Activated T-cell treated with anti-CD3 and anti-CD28 coated beads, Interleukin-2, amount 50 U/mL, for 72 hours (primary cell): ENCODE measurements around the gene GPR21. TPM values are rescaled to one million over a fixed set of nuclear protein-coding genes. Genes with fewer than 3 reads are reported as not detected.

Experiments used
- ATAC-seq, 2 donors: fragments of 150-1000 bp; cut with Tn5 transposase; replicated peaks in 1 of 2; 2 replicates each; pipeline ENCODE4 v1.10.0; 2021; ENCODE audit warnings: moderate library complexity in 2 of 2, mild to moderate bottlenecking in 1 of 2
- DNase-seq, 2 donors: peaks; one replicate each; pipeline ENCODE4 v3.0.0; 2021 to 2022; ENCODE audit warnings: mixed read lengths in 1 of 2
- H3K27ac Mint-ChIP-seq: one replicate; pipeline ENCODE4 v1.8.0; 2022; ENCODE audit warnings: mild to moderate bottlenecking, moderate library complexity, mixed read lengths
- H3K27me3 Mint-ChIP-seq: one replicate; pipeline ENCODE4 v1.8.0; 2022; ENCODE audit warnings: low read depth, mixed read lengths
- H3K36me3 Mint-ChIP-seq, 2 donors: one replicate each; pipeline ENCODE4 v1.8.0; 2022; ENCODE audit warnings: mixed read lengths in 2 of 2, mild to moderate bottlenecking in 1 of 2; ENCODE audit not compliant: insufficient read depth in 2 of 2
- H3K4me1 Mint-ChIP-seq: one replicate; pipeline ENCODE4 v1.8.0; 2022; ENCODE audit warnings: low read depth, mixed read lengths
- H3K4me3 Mint-ChIP-seq, 2 donors: one replicate each; pipeline ENCODE4 v1.8.0; 2022; ENCODE audit warnings: mild to moderate bottlenecking in 2 of 2, mixed read lengths in 2 of 2, moderate library complexity in 2 of 2
- H3K9me3 Mint-ChIP-seq, 2 donors: one replicate each; pipeline ENCODE4 v1.8.0; 2022; ENCODE audit warnings: mixed read lengths in 2 of 2
- total RNA-seq, 2 donors: library from RNA; stranded (reverse); gene quantifications; one replicate each; pipeline ENCODE4 v1.2.3, GENCODE V29; 2022

The GPR21 gene
- total RNA-seq, 2 donors from 2014 or later, result 1.3 to 1.6 TPM

DNA sequence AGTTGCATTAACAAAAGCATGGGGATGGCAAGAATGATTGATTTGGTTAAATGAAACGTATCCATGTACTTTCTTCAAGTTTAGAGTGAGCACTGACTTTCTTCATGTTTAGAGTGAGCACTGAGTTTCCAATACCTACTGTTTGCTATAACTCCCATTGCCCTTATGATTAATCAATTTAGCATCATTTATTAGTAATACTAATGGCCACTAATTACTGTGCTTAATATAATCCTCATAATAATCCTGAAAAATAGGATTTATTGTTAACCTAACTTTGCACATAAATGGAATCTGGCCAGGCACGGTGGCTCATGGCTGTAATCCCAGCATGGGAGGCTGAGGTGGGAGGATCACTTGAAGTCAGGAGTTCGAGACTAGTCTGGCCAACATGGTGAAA is 22.1 kb upstream of the GPR21 start:
- Mint-ChIP-seq H3K36me3 (peaks cover 9 to 37% of the 10 kb centered on the region in 2 donors), H3K4me3 (no peak overlapping the region), H3K27ac (no peak overlapping the region), H3K27me3 (no peaks in the 10 kb centered on the region), H3K9me3 (peaks cover 1 to 2% of the 10 kb centered on the region in 2 donors), H3K4me1 (no peaks in the 10 kb centered on the region)
- no peak for DNase-seq
- no peak for ATAC-seq

DNA sequence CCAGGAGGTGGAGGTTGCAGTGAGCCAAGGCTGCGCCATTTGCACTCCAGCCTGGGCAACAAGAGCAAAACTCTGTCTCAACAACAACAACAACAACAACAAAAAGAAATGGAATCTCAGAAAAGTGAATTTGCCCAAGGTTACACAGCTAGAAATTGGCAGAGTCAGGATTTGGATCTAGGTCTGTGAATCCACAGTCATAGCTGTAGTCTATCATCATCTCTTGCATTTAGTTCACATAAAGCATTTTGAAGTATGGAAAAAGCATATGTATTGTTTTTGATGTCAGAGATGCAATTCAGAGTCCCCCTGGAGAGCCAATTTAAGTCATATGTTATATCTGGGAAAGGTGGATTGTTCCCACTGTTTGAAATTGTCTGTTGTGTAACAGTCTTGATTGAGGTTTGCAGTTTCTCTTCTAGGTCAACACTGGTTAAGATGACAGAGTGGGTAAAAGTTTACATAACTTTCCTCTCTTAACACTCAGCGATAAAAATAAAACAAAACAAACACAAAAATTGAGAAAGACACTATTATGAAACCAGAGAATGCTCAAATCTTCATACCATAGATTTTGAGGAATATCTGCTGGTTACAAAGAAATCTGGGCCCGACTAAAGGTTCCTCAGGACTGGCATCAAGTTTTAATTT is 21.5 kb upstream of the GPR21 start:
- Mint-ChIP-seq H3K27ac (no peak overlapping the region), H3K4me3 (no peak overlapping the region), H3K27me3 (no peaks in the 10 kb centered on the region), H3K4me1 (no peaks in the 10 kb centered on the region), H3K36me3 (peaks cover 9 to 38% of the 10 kb centered on the region in 2 donors), H3K9me3 (peaks cover 1 to 2% of the 10 kb centered on the region in 2 donors)
- DNase-seq (no peak), ATAC-seq (no peak)

DNA sequence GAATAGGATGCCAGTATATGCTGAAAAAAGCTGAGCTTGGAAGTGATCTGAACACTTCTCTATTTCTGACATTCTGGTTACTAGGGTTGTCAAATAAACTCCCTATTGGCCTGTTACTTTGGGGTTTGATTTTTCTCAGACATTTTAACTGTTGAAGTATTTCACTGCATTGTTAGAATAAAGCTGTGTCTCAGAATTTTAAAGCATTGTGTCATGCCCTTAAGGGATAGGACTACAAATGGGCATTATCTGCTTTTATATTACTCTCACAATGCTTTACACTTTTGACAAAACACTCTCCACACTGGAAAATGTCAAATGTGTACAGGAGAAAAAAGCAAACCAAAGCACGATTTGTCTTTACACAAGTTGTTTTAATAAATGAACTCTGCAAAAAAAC is 16.8 kb upstream of the GPR21 start:
- H3K4me1 Mint-ChIP-seq, result no peaks in the 10 kb centered on the region
- H3K4me3 Mint-ChIP-seq, result no peak overlapping the region
- no peaks in the 10 kb centered on the region for H3K27me3 Mint-ChIP-seq
- no peak overlapping the region for H3K27ac Mint-ChIP-seq
- peaks cover 1 to 2% of the 10 kb centered on the region in 2 donors for H3K9me3 Mint-ChIP-seq
- DNase-seq (no peak), ATAC-seq (no peak)
- peaks cover 6 to 35% of the 10 kb centered on the region in 2 donors for H3K36me3 Mint-ChIP-seq

DNA sequence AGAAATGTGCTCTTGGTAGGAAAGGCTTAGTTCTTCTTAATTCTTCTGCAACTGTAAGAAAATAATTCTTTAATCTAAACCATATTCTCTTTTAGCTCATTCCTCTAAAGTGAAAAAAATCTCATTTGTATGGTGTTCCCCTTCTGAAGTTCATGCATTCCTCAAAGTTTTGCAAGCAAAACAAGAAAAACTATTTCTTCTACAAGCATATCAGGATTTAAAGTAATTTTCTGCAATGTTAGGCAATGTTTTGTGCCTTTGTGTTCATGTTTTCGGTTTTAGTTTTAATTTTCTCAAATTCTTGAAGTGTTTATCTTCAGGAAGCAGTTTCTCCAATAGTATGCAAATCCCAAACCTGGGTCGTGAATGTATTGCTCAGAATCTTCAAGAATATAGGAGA is 12.7 kb upstream of the GPR21 start:
- H3K4me3 Mint-ChIP-seq, result no peak overlapping the region
- ATAC-seq (no peak), DNase-seq (no peak)
- no peaks in the 10 kb centered on the region for H3K4me1 Mint-ChIP-seq
- H3K27me3 Mint-ChIP-seq, result no peaks in the 10 kb centered on the region
- H3K9me3 Mint-ChIP-seq, result no peaks in the 10 kb centered on the region
- peaks cover 0 to 6% of the 10 kb centered on the region in 2 donors for H3K36me3 Mint-ChIP-seq
- no peak overlapping the region for H3K27ac Mint-ChIP-seq

DNA sequence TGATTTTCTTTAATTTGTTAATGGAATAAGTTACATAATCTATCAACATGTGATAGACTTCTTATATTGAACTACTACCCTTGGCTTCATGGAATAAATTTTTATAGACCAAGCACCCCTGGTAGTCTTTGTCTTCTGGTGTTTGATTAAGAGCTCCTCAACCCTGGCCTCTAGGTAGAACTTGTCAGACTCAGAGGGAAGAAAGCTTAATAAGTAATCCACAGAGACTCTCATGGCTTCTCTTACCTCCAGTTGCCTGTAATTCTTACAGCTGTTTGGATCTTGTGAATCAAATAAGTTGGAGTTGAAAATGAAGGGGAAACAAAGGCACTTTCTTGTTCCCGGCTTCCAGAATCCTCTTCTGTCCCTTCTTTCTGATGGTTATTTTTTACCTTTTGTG is 7.0 kb upstream of the GPR21 start:
- DNase-seq (no peak), ATAC-seq (no peak)
- Mint-ChIP-seq H3K9me3 (no peaks in the 10 kb centered on the region), H3K27me3 (no peaks in the 10 kb centered on the region), H3K4me3 (no peak overlapping the region), H3K36me3 (peaks cover 0 to 4% of the 10 kb centered on the region in 2 donors), H3K27ac (peak overlapping the region; percentile 18), H3K4me1 (no peaks in the 10 kb centered on the region)

DNA sequence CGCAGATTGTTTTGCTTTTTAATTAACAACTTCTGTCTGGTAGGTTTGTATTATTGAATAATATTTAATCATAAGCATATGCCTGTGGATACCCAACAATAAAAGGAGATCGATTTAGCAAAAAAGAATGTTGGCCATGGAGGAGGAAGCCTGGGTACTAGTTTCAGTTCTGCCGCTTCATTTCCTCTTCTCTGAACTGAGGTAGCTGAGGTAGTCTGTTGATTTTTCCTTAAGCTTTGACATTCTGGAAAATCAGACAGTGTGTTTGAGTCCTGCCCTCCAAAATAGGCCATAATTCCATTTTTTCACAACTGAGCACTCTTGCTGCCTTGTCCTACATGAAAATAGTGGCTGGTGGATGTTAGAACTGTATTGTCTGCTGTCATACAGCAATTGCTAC is 6.0 kb upstream of the GPR21 start:
- peaks cover 0 to 4% of the 10 kb centered on the region in 2 donors for H3K36me3 Mint-ChIP-seq
- no peaks in the 10 kb centered on the region for H3K9me3 Mint-ChIP-seq
- no peak overlapping the region for H3K4me3 Mint-ChIP-seq
- no peaks in the 10 kb centered on the region for H3K4me1 Mint-ChIP-seq
- no peak for DNase-seq
- ATAC-seq, result no peak
- no peaks in the 10 kb centered on the region for H3K27me3 Mint-ChIP-seq
- no peak overlapping the region for H3K27ac Mint-ChIP-seq

DNA sequence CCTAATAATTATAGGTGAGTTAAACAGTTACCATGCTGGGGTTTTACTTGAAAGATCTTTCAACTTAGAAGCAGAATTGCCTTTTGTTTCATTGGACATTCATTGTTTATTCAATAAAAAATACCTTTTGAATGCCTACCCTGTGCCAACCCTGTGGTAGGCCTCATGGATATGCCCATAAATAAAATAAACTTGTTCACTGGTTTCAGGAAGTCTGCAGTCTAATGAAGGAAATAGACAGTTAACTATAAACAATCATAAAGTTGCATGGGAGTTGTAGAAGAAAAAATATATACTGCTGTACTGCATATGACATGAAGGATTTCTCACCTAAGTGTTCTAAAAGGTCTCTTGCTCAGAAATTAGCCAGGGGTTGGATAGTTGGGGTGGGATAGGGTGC is 5.3 kb upstream of the GPR21 start:
- ATAC-seq (no peak), DNase-seq (no peak)
- H3K4me3 Mint-ChIP-seq, result no peak overlapping the region
- H3K36me3 Mint-ChIP-seq, result peaks cover 0 to 4% of the 10 kb centered on the region in 2 donors
- H3K27ac Mint-ChIP-seq, result no peak overlapping the region
- no peaks in the 10 kb centered on the region for H3K9me3 Mint-ChIP-seq
- no peaks in the 10 kb centered on the region for H3K4me1 Mint-ChIP-seq
- H3K27me3 Mint-ChIP-seq, result no peaks in the 10 kb centered on the region

DNA sequence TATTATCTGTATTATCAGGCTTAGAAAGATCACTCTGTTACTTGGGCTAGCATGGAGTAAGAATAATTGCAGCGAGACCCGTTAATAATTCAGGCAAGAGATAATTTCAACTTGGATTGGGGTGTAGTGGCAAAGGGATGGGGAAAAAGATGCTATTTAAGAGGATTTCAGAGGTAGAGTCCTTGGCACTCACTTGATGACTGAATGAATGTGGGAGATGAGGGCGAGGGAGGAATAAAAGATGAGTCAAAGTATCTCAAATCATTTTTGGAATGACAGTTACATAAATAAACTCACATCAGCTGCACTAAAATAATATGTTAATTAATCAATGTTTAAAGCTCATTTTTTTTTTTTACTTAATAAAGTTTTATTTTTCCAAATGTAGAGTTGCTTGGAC is 4.5 kb upstream of the GPR21 start:
- H3K9me3 Mint-ChIP-seq, result no peaks in the 10 kb centered on the region

DNA sequence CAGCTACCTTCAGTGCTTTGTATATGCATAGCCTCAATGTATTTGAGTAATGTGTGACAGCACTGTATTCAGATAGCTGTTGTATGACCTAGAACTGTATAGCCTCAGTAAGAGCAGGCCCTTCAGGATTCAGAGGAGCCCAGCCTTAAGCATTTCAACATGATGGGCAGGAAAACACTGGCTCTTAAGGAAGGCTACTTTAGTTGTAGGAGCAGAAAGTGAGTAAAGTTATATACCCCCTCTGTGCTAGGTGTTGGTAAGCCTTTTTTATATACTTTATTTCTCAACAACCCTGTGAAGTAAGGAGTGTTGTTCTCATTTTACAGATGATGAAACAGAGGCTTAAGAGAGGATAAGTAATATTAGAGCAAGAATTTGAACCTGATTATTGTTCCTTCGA is 1.5 kb upstream of the GPR21 start:
- DNase-seq (no peak), ATAC-seq (no peak)
- Mint-ChIP-seq H3K27me3 (no peaks in the 10 kb centered on the region), H3K36me3 (peaks cover 0 to 4% of the 10 kb centered on the region in 2 donors), H3K9me3 (no peaks in the 10 kb centered on the region), H3K4me1 (peaks cover 4% of the 10 kb centered on the region), H3K27ac (no peak overlapping the region), H3K4me3 (no peak overlapping the region)

More for the DNA sequence above, 4.5 kb upstream of the GPR21 start:
- Mint-ChIP-seq H3K27ac (no peak overlapping the region), H3K27me3 (no peaks in the 10 kb centered on the region), H3K4me3 (no peak overlapping the region), H3K4me1 (no peaks in the 10 kb centered on the region), H3K36me3 (peaks cover 0 to 4% of the 10 kb centered on the region in 2 donors)
- ATAC-seq, result no peak
- no peak for DNase-seq

DNA sequence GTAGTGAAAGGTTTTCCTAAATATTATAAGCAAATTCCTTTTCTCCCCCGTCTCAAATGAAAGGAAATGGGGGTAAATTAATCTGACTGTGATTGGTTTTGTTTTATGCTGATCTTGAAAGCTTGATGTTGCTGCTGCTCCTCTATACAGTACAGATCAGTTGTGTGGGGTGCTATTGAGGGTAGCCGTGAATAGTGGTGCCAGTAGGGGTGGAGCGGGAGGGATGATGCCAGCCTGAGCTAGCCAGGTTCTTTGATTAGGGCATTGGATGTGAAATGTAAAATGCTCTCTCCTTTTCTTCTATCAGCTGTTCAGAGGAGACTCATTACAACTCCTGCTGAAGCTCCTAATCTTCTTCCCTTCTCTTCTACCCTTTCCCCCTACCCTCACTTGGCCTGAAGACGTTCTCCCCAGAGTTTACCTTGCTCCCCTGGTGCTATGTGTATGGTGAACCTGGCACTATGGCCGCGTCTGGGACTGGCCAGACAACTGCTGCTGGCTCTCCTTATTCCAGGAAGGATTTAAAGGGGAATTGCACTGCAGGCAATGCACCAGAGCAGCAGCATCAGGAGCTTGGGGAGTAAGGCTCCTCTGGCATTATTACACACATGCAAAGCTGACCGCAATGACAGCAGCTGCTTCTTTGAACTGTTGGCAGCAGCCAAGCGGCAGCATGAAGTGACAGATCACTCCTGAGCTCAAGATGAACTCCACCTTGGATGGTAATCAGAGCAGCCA is 566 bp downstream of the GPR21 start:
- no peak for ATAC-seq
- Mint-ChIP-seq H3K9me3 (no peaks in the 10 kb centered on the region), H3K27ac (no peak overlapping the region), H3K36me3 (no peaks in the 10 kb centered on the region), H3K4me1 (peaks cover 9% of the 10 kb centered on the region), H3K4me3 (no peak overlapping the region), H3K27me3 (no peaks in the 10 kb centered on the region)
- DNase-seq, result no peak

DNA sequence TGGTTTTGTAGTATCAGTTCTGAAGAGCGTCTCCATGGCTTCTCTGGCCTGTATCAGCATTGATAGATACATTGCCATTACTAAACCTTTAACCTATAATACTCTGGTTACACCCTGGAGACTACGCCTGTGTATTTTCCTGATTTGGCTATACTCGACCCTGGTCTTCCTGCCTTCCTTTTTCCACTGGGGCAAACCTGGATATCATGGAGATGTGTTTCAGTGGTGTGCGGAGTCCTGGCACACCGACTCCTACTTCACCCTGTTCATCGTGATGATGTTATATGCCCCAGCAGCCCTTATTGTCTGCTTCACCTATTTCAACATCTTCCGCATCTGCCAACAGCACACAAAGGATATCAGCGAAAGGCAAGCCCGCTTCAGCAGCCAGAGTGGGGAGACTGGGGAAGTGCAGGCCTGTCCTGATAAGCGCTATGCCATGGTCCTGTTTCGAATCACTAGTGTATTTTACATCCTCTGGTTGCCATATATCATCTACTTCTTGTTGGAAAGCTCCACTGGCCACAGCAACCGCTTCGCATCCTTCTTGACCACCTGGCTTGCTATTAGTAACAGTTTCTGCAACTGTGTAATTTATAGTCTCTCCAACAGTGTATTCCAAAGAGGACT is 1.5 kb downstream of the GPR21 start:
- no peak for ATAC-seq
- H3K4me1 Mint-ChIP-seq, result peaks cover 9% of the 10 kb centered on the region
- H3K4me3 Mint-ChIP-seq, result no peak overlapping the region
- H3K27me3 Mint-ChIP-seq, result no peaks in the 10 kb centered on the region
- H3K27ac Mint-ChIP-seq, result no peak overlapping the region
- no peak for DNase-seq
- no peaks in the 10 kb centered on the region for H3K36me3 Mint-ChIP-seq
- no peaks in the 10 kb centered on the region for H3K9me3 Mint-ChIP-seq

DNA sequence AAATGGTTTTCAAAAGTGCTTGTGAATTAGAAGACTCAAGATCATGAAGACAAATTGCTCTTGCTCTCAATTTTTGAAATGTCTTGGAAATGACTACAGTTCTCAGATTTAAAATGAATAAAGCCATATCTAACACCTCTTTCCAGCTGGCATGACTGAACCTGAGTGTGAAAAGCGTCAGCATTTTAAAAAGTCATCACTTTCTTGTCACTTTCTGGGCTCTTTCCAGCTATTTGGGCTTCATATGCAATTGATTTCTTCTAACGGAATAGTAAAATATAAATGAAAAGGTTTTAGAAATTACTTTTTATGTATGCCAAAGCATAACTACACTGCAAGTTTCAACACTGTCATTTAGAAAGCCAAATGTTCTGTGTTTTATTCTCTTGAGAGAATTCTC is 2.3 kb downstream of the GPR21 start:
- Mint-ChIP-seq H3K27me3 (no peaks in the 10 kb centered on the region), H3K9me3 (no peaks in the 10 kb centered on the region)
- ATAC-seq, result no peak

DNA sequence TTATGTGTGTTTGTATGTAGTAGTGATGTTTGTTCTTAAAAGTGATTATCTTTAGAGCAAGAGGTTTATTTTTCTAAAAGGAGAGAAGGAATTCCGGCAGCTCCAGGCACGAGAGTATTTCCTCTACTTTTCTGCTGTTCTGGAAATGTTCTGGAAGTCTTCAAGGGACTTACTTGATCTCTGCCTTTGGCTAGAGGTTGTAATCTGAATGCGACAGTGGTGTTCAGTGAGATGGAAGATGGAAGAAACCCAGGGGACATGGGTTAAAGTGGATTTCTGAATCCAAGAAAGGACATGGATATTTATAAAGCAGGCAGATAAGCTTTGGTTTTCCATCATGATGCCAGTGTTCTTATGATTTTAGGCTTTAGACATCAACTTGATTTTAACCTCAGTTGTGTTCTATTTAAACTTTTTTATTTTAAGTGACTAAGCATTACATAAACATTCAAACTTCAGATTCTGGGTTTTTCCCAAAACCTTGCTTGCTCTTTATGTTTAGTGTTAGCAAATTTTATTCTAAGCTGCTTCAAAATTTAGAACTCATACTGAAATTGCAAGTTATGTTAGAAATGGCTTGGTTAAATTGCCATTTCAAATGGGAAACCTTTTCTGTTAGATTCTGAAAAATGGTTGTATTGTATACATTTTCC is 3.6 kb downstream of the GPR21 start:
- no peaks in the 10 kb centered on the region for H3K9me3 Mint-ChIP-seq

More for the DNA sequence above, 2.3 kb downstream of the GPR21 start:
- Mint-ChIP-seq H3K4me1 (peaks cover 9% of the 10 kb centered on the region), H3K4me3 (no peak overlapping the region), H3K27ac (no peak overlapping the region), H3K36me3 (no peaks in the 10 kb centered on the region)
- DNase-seq, result no peak

More for the DNA sequence above, 3.6 kb downstream of the GPR21 start:
- no peaks in the 10 kb centered on the region for H3K27me3 Mint-ChIP-seq
- no peak overlapping the region for H3K27ac Mint-ChIP-seq
- ATAC-seq (no peak), DNase-seq (no peak)
- peaks cover 0 to 3% of the 10 kb centered on the region in 2 donors for H3K36me3 Mint-ChIP-seq
- H3K4me3 Mint-ChIP-seq, result no peak overlapping the region
- H3K4me1 Mint-ChIP-seq, result peaks cover 9% of the 10 kb centered on the region
